Osteoblast (primary cell): ENCODE data around the gene KCND3. TPM values are rescaled to one million over a fixed set of nuclear protein-coding genes. Genes with fewer than 3 reads are reported as not detected.

Experiments
- DNase-seq: peaks from one replicate; pipeline ENCODE4 v3.0.0; 2011; ENCODE audit warnings: low spot score, mixed read lengths; ENCODE audit not compliant: insufficient read length; ENCODE audit errors: missing footprints
- H2AFZ ChIP-seq: 2 replicates; pipeline ENCODE4 v1.6.0; 2011; ENCODE audit warnings: mild to moderate bottlenecking, low read length
- H3K27ac ChIP-seq: 2 replicates; pipeline ENCODE4 v1.5.1; 2011; ENCODE audit warnings: mild to moderate bottlenecking, low read depth, low read length, moderate library complexity
- H3K27me3 ChIP-seq: 2 replicates; pipeline ENCODE4 v1.6.0; 2012; ENCODE audit warnings: mild to moderate bottlenecking, control low read depth, inconsistent platforms, low read length, moderate library complexity; ENCODE audit not compliant: insufficient read depth
- H3K36me3 ChIP-seq: 2 replicates; pipeline ENCODE4 v1.5.1; 2011; ENCODE audit warnings: mild to moderate bottlenecking, low read length, control low read depth, moderate library complexity; ENCODE audit not compliant: insufficient read depth
- H3K4me1 ChIP-seq: 2 replicates; pipeline ENCODE4 v1.5.1; 2011; ENCODE audit warnings: mild to moderate bottlenecking, low read length, control low read depth, moderate library complexity; ENCODE audit not compliant: insufficient read depth
- H3K4me2 ChIP-seq: 2 replicates; pipeline ENCODE4 v1.6.0; 2011; ENCODE audit warnings: mild to moderate bottlenecking, low read length; ENCODE audit not compliant: insufficient read depth
- H3K4me3 ChIP-seq: fragments of 200-600 bp; sonication (generic); 3 replicates; pipeline ENCODE4 v1.5.1; 2012; ENCODE audit warnings: mild to moderate bottlenecking, low read length, inconsistent platforms; ENCODE audit not compliant: insufficient read depth
- H3K79me2 ChIP-seq: 2 replicates; pipeline ENCODE4 v1.6.0; 2012; ENCODE audit warnings: mild to moderate bottlenecking, low read length, control low read depth, inconsistent platforms; ENCODE audit not compliant: insufficient read depth
- H3K9me3 ChIP-seq: 2 replicates; pipeline ENCODE4 v1.5.1; 2011; ENCODE audit warnings: low read depth, low read length, control low read depth
- H4K20me1 ChIP-seq: 2 replicates; pipeline ENCODE4 v1.6.0; 2012; ENCODE audit warnings: mild to moderate bottlenecking, low read length, control low read depth; ENCODE audit not compliant: insufficient read depth
- CTCF ChIP-seq: IDR thresholded peaks from 2 replicates; pipeline ENCODE4 v1.5.1; 2011; ENCODE audit warnings: mild to moderate bottlenecking, low read depth, low read length, moderate library complexity; ENCODE audit errors: extremely low read depth
- total RNA-seq: library from RNA; depleted of rRNA; stranded (reverse); fragments of >200 nt; gene quantifications from 2 replicates; pipeline ENCODE4 v1.2.3, GENCODE V29; 2012

KCND3 gene
- total RNA-seq, 1 donor: 3.6 TPM

- no peak overlapping the region for H3K4me2 ChIP-seq
- H3K27ac ChIP-seq: no peak overlapping the region
- peaks cover 6% of the 10 kb centered on the region for H3K27me3 ChIP-seq
- H2AFZ ChIP-seq: no peak overlapping the region
- H3K4me3 ChIP-seq: no peak overlapping the region
- H3K9me3 ChIP-seq: no peaks in the 10 kb centered on the region
- no peak for TF ChIP-seq CTCF
- DNase-seq: no peak
- H3K79me2 ChIP-seq: no peaks in the 10 kb centered on the region
- no peaks in the 10 kb centered on the region for H4K20me1 ChIP-seq
- H3K36me3 ChIP-seq: no peaks in the 10 kb centered on the region
- H3K4me1 ChIP-seq: no peaks in the 10 kb centered on the region
Measured at GRCh38 chr1:111882559-111882958, 106.9 kb downstream of the KCND3 start.

DNA sequence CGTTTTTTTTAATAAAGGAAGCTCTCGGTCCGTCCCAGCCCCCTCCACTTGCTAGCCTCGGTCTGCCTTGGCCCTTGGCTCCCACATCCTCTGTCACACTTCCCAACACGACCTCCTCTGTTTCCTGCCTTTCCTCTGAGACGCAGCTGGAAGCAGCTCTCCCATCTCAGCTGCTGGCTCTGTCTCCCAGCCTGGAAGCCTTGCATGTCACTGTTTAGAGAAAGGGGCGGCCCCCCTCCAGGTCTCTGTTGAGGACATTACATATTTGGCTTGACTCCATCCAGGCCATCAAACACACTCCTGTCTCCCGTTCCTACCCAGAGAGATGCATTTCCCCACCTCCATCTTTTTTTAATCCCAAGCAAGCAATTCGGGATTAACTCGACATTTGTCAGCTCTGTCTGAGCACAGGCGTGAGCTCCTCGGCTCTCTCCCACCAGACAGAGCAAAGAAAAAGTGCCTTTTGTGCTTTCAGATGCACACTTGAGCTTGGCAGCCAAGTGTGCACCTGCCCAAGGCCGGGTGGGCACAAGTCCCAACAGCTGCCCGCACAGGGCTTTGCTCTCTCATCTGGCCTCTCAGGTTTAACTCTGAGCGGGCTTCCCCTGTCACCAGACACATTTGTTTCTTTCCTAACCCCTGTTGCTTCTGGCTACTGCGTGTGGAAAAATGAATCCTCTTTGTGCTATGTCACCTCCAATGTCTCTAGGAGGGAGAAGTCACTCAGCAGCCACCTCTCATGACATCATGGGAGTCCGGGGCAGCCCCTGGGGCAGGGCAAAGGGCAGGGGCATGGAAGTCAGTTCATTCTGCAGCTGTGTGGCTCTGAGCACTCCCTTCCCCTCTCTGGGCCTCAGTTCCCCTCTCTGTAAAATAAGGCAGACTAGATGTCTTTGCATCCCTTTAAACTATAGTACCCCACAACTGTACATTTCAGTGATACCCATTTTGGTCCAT lies 108.3 kb downstream of the KCND3 start:
- H3K79me2 ChIP-seq: no peaks in the 10 kb centered on the region
- TF ChIP-seq CTCF: no peak
- H3K4me1 ChIP-seq: no peaks in the 10 kb centered on the region
- H3K36me3 ChIP-seq: no peaks in the 10 kb centered on the region
- no peak overlapping the region for H3K27ac ChIP-seq
- H3K27me3 ChIP-seq: peaks cover 6% of the 10 kb centered on the region
- DNase-seq: no peak
- H2AFZ ChIP-seq: no peak overlapping the region
- no peak overlapping the region for H3K4me2 ChIP-seq
- H4K20me1 ChIP-seq: no peaks in the 10 kb centered on the region
- no peaks in the 10 kb centered on the region for H3K9me3 ChIP-seq
- no peak overlapping the region for H3K4me3 ChIP-seq

DNA sequence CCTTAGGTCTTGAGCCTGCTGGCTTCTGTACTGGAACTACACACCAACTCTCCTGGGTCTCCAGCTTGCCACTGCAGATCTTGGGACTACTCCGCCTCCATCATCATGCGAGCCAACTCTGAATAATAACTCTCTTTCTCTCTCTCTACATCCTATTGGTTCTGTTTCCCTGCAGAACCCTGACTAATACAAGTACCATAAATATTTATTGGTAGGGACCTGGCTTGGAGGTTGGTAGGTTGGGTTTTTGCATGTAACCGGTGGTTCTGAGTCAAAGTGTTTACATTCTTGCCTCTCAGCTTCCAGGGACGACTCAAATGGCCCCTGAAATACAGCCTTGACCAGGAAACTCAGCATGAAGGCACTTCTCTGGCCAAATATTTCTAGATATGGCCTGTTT lies 110.4 kb downstream of the KCND3 start:
- H3K36me3 ChIP-seq: no peaks in the 10 kb centered on the region
- no peaks in the 10 kb centered on the region for H4K20me1 ChIP-seq
- H3K27ac ChIP-seq: no peak overlapping the region
- H3K4me3 ChIP-seq: no peak overlapping the region
- peaks cover 8% of the 10 kb centered on the region for H3K27me3 ChIP-seq
- no peaks in the 10 kb centered on the region for H3K4me1 ChIP-seq
- H3K4me2 ChIP-seq: no peak overlapping the region
- no peaks in the 10 kb centered on the region for H3K9me3 ChIP-seq
- DNase-seq: no peak
- no peaks in the 10 kb centered on the region for H3K79me2 ChIP-seq
- no peak for TF ChIP-seq CTCF
- no peak overlapping the region for H2AFZ ChIP-seq

DNA sequence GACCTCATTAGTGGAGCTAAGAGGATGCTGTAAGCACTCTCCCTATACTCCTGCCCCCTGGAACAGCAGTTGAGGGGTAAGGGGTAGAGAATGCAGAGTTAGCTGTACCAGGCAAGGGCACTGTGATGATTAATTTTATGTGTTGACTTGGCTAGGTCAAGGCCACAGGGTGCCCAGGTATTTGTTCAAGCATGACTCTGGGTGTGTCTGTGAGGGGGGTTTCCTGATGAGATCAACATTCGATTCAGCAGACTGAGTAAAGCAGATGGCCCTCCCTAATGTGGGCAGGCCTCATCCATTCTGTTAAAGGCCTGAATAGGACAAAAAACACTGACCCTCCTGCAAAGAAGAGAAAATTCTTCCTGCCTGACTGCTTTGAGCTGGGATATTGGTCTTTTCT lies 110.8 kb downstream of the KCND3 start:
- Histone ChIP-seq H3K4me1 (no peaks in the 10 kb centered on the region), H2AFZ (no peak overlapping the region), H3K27ac (no peak overlapping the region), H3K9me3 (no peaks in the 10 kb centered on the region), H3K4me2 (no peak overlapping the region), H4K20me1 (no peaks in the 10 kb centered on the region), H3K27me3 (peaks cover 8% of the 10 kb centered on the region), H3K36me3 (no peaks in the 10 kb centered on the region), H3K79me2 (no peaks in the 10 kb centered on the region), H3K4me3 (no peak overlapping the region)
- TF ChIP-seq CTCF: no peak
- no peak for DNase-seq
